PFSK-1 (cell line): ENCODE results near the gene MFN2.

Source experiments
- FOXP2 ChIP-seq: optimal IDR thresholded peaks from 2 replicates; pipeline ENCODE3; 2011; ENCODE audit warnings: borderline replicate concordance, control low read depth, inconsistent platforms; ENCODE audit not compliant: insufficient read depth; ENCODE audit errors: extremely low read length, extremely low read depth
- POLR2AphosphoS5 ChIP-seq: IDR thresholded peaks from 2 replicates; pipeline ENCODE4 v1.6.1; 2012; ENCODE audit warnings: low read depth, mild to moderate bottlenecking, control low read depth, low read length, moderate library complexity
- SIN3A ChIP-seq: IDR thresholded peaks from 2 replicates; pipeline ENCODE4 v1.6.1; 2012; ENCODE audit warnings: mild to moderate bottlenecking, low read length, moderate library complexity, borderline replicate concordance; ENCODE audit not compliant: insufficient read depth
- TAF1 ChIP-seq: IDR thresholded peaks from 2 replicates; pipeline ENCODE4 v1.6.1; 2012; ENCODE audit warnings: low read length, control low read depth, borderline replicate concordance; ENCODE audit not compliant: insufficient read depth
- TF ChIP-seq, protein P1 (sequence below), 2 experiments: IDR thresholded peaks; 2 replicates each; pipeline versions ENCODE4 v1.6.1 to v1.8.0; 2011 to 2012; ENCODE audit warnings: low read depth in 2 of 2, low read length in 2 of 2, control low read depth in 1 of 2, inconsistent platforms in 1 of 2, mild to moderate bottlenecking in 1 of 2, moderate library complexity in 1 of 2; ENCODE audit not compliant: insufficient read depth in 1 of 2

MFN2 gene

DNA sequence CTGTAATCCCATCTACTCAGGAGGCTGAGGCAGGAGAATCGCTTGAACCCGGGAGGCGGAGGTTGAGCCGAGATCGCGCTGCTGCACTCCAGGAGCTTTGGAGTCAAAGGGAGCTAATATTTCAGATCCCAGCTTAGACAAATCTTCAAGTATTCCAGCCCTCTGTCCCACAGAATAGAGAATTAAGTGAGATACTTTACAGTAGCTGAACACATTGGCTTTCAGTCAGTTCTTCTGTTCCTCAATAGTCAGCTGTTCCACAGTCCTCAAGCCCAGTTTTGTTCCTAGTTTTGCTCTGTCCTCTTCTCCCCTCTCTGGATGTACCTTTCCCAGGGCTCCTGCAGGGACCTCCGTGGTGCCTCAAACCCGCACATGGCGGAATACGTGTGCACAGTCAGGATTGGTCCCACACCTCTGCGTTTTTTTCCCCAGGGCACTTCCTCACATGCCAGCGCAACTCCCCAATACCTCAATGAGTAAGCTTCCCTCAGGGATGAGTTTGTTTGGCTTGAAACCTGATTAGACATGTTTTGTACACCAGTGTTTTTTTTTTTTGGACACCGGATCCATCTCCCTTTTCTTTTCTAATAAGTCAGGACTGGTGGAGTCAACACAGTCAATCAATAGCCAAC lies 1.2 kb downstream of the MFN2 start:
- TF ChIP-seq, protein P1, sequence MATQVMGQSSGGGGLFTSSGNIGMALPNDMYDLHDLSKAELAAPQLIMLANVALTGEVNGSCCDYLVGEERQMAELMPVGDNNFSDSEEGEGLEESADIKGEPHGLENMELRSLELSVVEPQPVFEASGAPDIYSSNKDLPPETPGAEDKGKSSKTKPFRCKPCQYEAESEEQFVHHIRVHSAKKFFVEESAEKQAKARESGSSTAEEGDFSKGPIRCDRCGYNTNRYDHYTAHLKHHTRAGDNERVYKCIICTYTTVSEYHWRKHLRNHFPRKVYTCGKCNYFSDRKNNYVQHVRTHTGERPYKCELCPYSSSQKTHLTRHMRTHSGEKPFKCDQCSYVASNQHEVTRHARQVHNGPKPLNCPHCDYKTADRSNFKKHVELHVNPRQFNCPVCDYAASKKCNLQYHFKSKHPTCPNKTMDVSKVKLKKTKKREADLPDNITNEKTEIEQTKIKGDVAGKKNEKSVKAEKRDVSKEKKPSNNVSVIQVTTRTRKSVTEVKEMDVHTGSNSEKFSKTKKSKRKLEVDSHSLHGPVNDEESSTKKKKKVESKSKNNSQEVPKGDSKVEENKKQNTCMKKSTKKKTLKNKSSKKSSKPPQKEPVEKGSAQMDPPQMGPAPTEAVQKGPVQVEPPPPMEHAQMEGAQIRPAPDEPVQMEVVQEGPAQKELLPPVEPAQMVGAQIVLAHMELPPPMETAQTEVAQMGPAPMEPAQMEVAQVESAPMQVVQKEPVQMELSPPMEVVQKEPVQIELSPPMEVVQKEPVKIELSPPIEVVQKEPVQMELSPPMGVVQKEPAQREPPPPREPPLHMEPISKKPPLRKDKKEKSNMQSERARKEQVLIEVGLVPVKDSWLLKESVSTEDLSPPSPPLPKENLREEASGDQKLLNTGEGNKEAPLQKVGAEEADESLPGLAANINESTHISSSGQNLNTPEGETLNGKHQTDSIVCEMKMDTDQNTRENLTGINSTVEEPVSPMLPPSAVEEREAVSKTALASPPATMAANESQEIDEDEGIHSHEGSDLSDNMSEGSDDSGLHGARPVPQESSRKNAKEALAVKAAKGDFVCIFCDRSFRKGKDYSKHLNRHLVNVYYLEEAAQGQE (IDR thresholded peaks at IDR 0.05; ENCODE audit: insufficient read depth in 1 of 2, low read depth in 2 of 2, low read length in 2 of 2) = no peak
- TF ChIP-seq FOXP2 = no peak
- TF ChIP-seq POLR2AphosphoS5 = no peak
- no peak for TF ChIP-seq TAF1
- no peak for TF ChIP-seq SIN3A

DNA sequence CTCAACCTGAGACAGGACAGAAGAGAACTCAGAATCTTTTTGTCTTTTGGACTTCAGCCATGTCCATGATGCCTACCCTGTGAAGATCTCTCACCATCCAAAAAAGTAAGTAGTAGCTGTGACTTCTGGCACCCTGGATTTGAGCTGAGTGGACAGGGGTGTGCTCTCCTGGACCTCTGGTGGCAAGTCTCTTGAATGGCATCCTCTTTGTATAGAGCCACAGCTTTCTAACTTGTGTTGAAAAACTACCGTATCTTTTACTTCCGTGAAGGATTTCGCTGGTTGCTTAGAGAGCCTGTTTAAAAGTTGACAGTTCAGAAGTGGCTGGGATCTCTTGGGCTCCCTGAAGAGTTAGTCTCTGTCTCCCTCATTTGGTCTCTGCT lies 1.8 kb downstream of the MFN2 start:
- TF ChIP-seq TAF1 = no peak
- TF ChIP-seq POLR2AphosphoS5 = no peak
- no peak for TF ChIP-seq SIN3A
- TF ChIP-seq FOXP2 = no peak
- TF ChIP-seq, protein P1 (IDR thresholded peaks at IDR 0.05; ENCODE audit: insufficient read depth in 1 of 2, low read depth in 2 of 2, low read length in 2 of 2) = no peak

DNA sequence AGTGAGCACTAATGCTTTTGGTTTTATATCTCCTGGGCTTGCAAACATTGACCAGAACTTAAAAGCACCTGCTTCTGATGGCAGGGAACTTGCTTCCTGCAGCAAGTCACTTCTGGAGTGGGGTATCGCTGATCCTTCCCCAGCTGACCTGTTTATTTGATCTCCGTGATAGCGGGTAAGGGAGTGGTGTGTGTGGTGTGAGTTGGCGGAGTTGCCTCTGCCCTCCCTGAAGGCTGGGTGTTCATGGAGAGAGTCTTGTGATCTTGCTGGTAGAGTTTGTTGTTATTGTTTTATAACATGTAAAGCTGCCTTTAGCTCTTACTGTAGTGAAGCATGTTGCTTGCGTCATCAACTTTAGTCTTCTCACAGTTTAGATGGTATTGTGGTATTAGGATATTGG lies 3.9 kb downstream of the MFN2 start:
- TF ChIP-seq TAF1 (no peak), POLR2AphosphoS5 (no peak), SIN3A (no peak), FOXP2 (no peak)
- TF ChIP-seq, protein P1 (IDR thresholded peaks at IDR 0.05; ENCODE audit: insufficient read depth in 1 of 2, low read depth in 2 of 2, low read length in 2 of 2) = no peak

DNA sequence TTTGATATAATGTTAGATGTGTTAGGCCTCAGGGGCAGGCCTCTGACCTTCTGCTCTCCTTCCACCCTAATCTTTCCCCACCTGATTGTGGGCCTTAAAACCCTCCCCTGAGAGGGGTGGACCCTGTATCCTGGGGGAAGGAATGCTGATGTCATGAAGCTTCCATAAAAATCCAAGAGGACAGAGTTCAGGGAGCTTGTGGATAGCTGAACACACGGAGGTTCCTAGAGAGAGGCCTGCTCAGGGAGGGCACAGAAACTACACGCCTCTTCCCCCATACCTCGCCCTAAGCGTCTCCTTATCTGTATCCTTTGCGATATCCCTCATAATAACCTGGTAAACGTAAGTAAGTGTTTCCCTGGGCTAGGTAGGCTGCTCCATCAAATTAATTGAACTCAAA lies 4.3 kb downstream of the MFN2 start:
- TF ChIP-seq SIN3A (no peak), TAF1 (no peak), POLR2AphosphoS5 (no peak), FOXP2 (no peak)
- TF ChIP-seq, protein P1 (IDR thresholded peaks at IDR 0.05; ENCODE audit: insufficient read depth in 1 of 2, low read depth in 2 of 2, low read length in 2 of 2) = no peak

DNA sequence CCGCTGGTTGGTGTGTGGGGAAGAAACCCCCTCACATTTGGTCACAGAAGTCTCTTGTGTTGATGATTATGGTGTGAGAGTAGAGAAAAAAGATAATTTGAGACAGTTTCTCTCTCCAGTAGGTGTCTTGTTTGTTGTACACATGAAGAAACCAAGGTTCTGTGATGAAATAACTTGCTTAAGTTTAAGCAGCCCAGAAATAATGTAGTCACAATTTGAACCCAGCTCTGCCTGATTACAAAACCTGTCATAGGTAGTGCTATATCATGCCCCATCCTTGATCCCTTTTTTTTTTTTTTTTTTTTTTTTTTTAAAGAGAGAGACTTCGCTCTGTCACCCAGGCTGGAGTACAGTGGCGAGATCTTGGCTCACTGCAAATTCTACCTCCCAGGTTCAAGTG lies 4.9 kb downstream of the MFN2 start:
- TF ChIP-seq TAF1 = no peak
- TF ChIP-seq POLR2AphosphoS5 = no peak
- TF ChIP-seq, protein P1 (IDR thresholded peaks at IDR 0.05; ENCODE audit: insufficient read depth in 1 of 2, low read depth in 2 of 2, low read length in 2 of 2) = no peak
- TF ChIP-seq SIN3A = no peak
- no peak for TF ChIP-seq FOXP2
